Right kidney (tissue), 1 donor: ENCODE results near the gene DYRK3.

ENCODE experiments used
- DNase-seq: peaks from one replicate; pipeline ENCODE4 v3.0.0-alpha.2; 2016

Gene DYRK3

DNA sequence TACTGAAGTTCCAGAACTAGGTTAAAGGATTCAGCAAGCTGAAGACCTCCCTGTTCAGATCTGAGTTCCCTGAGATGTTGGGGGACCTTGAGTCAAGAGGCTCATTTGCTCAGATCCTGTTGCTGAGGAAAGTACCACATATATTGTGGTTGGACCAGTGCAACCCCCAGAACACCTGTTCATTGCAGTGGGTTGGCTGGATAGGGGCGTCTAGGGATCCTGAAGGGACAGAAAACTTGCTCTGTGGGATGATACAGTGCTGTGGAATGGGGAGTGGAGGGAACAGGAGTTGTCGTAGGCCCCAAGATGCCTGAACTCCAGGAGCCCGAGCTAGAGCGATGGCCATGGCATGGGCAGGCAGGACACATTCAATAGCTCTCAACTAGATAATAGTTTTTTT, 24.8 kb downstream of the DYRK3 start:
- no peak for DNase-seq

DNA sequence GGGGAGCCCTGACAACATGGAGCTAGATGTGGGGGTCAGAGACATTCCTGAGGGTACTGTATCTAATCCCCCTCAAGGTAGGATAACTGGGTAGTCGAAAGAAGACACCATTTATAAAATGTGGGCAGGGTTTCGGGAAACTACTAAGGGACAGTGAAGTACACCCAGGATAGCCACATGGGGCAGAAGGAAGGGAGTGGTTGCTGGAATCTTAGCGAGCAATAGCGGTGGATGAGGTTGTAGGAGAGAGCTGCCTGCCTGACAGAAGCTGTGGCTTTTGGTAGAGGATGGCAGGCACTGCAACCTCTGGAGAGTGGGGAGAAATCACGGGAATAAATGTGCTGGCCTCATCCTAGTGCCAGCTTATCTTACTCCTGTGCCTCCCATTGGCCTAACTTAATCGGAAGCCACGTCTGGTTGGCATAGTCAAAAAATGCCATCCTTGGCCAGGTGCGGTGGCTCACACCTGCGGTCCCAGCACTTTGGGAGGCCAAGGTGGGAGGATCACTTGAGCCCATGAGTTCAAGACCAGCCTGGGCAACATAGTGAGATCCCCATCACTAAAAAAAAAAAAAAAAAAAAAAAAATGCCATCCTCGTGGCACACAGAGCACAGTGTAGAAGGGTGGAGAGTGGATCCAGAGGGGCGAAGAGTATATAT, 26.0 kb downstream of the DYRK3 start:
- no peak for DNase-seq

DNA sequence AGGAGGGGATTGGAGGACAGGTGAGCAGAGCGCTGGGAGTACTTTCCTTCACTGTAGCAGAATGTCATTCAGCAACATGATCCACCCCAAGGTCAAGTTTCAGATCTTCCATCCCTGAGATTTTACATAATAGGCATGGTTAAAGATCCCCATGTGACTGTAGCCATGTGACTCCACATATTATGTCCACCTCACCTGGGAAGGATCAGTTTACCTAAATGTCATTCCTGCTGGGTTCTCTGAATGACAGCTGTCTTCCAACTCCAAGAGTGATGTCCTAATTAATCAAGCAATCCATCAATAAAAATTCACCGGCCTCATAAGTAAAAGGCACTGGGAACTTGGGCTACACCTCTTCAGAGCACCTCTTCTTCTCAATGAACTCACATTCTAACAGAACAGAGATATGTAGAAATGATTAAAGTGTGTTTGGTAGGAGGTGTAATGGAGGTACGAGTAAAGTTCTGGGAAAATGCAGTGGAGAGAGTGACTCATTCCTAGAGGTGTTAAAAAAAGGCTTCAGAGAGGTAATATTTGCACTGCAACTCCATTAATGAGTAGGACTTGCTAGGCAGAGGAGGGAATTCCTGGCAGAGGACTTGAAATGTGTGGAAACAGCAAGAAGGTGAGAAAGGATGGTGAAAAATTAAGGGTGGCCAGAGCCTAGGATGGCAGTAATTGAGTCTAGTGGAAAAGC, 27.2 kb downstream of the DYRK3 start:
- no peak for DNase-seq

DNA sequence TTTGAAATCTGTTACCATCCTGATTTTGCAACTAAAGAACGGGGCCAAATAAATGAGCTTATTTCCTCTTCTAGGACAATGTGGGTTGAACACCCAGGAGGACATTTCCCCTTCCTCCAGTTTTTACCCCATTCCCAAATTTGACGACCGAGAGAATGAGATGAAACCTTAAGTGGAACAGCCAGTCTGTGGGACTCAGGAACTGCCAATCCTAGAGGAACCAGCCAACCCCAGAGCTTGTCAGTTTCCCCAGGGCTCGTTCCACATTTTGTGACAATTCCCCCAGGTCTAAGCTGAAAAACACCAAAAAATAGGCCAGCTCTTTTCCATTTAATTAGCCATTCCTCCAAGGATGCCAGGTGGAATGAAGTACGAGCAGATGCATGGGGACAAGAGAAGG, 28.0 kb downstream of the DYRK3 start:
- no peak for DNase-seq

DNA sequence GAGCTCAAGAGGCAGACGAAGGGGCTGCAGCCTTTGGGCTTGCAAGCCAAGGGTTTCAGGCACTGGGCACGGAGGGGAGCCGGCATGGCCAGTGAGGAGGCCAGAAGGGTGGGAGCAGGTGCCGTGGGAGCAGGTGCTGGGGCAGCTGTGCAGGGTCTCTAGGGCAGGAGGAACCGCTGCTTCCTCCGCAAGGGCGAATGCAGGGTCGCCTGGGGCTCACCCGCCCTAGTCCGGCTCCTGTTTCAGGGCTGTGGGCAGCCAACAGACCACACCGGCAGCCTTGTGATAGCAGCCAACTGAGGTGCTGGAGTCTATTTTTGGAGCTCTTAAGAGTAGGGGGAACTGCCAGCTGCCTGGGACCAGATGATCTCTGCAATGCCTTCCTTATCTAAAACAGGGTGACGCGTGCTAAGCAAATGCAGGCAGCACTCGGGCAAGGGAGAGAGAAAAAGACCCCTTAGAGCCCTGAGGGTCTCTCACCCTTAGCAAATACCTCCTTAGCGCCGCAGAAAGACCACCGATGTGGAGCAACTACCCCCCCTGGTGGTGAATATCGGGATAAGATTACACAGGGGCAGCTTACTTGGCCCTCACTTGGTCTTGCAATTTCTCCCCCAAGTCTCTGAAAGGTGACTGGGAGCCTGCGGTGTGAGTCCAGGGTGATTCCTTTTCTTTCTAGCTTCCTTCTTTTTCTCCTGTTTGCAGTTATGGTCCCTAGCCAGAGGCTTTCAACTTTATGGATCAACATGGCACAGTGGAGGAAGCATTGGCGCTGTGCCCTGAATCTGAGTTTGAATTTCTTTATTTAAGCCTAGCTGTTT, 28.7 kb downstream of the DYRK3 start:
- peak; percentile 77 for DNase-seq

DNA sequence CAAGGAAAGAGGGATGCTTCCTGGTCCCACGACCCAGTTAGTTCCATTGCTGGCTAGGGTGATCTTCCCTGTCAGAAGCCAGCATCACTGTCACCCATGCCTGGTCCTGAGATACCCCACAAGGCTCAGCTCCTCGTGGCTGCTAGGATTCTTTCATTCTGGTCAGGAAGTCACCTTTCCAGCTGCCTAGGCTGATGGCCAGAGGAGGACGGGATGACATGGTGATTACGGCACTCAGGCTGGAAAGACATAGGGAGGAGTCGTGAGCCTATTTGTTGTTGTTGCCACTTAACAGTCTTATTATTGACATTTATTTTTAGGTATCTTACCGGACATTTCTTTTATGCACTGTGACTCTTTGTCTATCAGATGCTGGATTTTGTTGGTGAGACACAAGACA, 29.4 kb downstream of the DYRK3 start:
- DNase-seq: no peak

DNA sequence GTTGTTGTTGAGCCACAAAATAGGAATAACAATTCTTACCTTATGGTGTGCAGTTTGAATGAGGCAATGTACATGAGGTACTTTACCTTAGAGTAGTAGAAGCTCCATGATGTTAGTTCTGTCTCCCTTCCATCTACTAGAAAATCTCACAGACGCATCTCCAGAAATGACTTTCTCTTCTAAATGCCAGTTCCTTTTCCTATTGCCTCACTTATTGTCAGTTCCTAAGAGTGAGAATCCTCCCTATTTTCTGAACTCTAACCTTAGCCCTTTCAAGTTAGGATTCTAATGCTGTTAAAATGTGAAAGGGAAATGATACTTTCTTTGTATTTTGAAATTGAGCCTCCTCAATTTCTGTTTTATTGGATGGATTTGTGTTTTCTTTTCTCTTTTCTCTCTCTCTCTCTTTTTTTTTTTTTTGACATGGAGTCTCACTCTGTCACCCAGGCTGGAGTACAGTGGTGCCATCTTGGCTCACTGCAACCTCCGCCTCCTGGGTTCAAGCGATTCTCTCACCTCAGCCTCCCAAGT, 30.8 kb downstream of the DYRK3 start:
- no peak for DNase-seq

DNA sequence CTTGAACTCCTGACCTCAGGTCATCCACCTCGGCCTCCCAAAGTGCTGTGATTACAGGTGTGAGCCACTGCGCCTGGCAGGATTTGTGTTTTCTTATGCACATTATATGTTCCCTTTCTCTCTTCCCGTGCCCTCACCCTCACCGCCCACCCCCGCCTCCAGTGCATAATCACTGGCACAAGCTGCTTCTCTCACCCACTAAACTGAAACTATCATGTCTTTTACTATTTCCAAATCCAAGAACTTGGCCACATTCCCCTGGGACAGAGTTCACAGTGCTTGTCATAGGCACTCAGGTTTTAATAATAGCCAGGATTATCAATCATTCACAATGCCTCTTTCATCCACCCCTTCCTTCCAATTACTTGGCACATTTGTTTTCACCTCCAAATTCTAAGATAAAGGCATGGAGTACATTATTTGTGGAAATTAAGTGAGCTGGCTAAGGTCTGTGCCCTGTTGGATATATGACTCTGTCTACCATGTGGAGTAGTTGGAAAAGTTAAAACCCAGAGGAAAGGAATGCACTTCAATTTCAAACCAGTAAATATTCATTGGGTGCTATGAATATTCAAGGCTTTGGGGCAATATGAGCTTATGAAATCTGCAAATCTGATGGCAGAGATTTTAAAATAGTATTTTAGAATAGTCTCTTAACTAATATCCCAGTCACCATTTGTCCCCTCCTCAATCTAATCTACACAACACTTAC, 31.8 kb downstream of the DYRK3 start:
- DNase-seq: no peak

DNA sequence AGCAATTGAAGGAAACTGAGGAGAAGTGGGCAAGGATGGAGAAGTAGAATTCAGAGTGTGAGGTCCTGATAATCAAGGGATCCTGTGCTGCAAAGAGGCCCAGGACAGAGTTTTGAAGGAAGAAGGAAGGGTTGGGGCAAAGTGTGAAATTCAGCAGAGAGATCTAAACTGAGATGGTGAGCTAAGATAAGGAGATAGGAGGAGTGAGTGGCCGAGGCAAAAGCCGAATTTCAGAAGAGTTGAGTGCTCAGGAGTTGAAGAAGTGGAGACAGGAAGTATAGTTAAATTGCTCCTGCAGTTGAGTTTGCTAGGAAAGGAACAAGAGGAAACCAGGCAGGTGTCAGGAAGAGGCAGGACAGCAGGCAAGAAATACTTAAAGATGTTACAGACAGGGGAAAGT, 33.0 kb downstream of the DYRK3 start:
- no peak for DNase-seq

DNA sequence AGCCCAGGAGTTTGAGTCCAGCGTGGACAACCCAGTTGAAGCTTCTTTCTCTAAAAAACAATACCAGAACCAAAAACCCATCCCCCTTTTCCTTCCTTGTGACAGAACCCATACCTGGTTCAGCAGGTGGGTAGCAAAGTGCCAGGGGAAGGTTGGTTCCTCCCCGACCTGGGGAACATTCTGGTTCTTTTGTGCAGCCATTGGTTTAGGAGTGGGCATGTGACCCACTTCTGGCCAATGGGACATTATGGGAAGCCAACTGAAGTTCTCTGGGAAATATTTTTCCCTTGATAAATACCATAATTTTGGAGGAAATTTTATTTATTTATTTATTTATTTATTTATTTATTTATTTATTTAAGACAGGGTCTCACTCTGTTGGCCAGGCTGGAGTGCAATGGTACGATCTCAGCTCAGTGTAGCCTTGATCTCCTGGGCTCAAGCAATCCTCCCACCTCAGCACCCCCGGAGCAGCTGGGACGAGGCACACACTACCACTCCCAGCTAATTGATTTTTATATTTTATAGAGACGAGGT, 33.6 kb downstream of the DYRK3 start:
- DNase-seq: no peak

DNA sequence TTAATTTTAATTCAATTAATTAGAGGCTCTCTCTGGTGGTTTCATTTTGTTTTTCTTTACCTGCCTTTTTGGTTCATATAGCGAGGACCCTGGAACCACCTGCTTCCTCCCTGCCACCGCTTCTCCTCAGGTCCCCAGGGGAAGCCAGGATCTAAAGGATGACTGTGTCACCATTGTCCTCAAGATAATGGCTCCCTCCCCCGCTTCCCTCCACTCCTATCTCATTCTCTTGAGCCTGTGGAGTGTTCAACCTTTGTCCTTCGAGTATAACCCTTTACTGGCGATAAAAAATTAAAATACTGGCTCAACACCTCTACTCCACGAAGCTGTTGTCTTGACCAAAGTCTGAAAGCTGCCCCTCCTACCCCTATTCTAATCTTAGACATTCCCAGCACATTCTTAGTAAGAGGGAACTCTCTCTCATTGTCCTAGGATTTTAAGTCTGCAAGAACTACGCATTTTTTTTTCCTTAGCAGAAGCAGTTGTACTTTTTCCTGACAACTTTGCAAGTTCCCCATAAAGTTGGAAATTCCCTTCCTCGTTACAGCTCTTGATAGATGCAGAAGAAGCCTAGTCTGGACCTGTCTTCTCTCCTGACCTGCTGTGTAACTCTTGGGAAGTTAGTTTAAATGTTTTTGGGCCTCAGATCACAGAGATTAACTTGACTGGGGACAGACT, 36.8 kb downstream of the DYRK3 start:
- DNase-seq: no peak

DNA sequence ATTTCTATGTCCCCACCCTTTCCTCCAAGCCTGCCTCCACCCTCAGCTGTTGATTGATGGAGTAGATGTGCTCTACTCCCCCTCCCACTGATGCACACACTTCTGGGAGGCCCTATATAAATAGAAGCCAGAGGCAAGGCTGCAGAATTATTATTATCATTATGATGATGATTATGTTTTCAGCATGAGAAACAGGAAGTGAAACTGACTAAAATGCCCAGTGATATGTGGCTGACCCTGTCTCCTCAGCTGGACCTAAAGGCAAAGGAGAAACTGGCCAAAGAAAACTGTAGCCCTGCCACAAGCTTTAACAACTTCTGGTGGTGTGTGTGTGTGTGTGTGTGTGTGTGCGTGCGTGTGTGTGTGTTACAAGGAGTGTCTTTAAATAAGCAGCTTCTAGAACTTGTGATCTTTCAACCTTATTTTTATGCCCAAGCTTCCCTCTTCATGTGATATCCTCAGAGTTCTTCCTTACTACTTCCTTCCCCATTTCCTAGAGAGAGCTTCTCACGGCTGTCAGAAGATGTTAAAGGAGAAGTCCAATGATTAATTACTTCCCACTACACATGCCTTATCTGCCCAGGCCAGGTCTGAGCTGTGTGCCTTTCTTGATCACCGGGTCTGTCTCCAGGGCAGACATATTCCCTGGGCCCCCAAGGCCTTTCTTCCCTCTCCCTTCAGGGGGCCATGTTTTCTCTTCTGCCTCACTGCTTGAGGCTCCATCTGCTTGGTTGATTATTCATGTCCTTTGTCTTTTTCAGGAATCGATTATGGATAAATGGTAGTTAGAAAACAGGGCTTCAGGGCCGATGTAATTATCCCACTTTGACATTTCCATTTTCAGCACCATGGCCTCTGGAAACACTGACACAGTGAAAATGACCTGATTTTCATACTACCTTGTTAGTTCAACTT, 37.8 kb downstream of the DYRK3 start:
- no peak for DNase-seq

DNA sequence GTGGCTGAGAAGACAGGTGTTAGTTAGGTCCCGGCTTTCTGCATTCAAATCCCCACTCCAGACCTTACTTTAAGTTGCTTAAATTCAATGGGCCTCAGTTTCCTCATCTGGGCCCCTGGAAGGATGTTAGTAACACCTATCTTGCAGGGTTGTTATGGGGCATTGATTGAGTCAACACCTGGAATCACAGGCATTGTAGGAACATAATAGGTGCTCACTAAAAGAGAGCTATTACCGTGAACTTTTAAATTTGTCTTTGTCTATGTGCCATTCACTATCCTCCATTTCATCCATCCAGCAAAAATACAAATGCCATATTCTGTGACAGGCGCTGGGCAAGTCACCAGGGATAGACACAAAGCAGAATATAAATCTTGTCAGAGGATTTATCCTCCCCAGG, 38.9 kb downstream of the DYRK3 start:
- DNase-seq: no peak

DNA sequence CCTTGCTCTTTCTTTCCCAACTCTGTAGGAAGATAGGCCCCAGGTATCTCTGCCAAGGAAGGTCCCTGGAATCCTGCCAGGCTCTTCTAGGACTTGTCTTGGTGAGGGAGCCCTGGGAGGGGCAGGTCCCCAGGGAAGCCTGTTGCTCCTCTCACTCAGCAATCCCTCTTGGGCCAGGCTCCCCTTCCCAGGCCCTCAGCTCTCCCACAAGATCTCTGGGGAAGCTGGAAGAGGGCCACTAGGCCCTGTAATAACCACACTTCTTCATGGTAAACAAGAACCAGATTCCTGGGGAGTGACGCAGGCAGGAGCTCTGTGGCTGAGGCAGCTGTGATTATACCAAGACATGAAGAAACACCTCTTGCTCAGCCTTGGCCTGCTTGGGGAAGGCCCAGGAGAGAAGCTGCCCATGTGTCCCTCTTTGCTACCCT, 39.4 kb downstream of the DYRK3 start:
- no peak for DNase-seq

DNA sequence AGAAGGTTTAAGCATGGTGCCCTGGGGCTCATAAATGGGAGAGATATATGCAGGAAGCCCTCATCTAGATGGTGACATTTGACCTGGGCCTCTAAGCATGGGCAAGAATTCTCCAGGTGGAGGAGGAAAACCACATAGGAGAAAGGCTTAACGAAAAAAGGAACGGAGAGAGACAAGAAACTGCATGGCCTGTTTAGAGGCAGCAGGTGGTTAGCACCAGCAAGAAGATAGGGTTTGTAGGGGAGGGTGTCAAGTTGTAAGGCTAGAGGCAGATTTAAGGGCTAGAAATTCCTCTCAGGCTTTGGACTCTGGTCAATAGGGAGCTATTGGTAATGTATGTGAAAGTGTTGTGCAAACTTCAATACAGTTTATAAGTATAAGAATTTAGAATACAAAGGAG, 41.2 kb downstream of the DYRK3 start:
- no peak for DNase-seq

DNA sequence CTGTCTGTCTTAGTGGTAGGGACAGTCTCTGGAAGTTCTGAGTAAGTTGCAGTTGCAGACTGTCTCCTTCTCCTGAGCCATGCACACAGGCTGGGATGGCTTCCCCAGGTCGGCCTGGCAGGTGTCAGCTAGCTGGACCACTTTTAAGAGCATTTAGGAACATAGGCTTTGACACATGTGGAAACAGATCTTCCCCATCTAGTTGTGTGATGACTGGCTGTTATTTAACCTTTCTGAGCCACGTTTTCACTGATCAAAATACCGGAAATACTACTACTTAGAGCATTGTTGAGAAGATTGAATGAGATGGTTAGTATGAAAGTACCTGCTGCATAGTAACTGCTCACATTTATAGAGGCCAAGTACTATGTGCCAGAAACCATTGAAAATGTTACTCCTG, 43.2 kb downstream of the DYRK3 start:
- DNase-seq: no peak

DNA sequence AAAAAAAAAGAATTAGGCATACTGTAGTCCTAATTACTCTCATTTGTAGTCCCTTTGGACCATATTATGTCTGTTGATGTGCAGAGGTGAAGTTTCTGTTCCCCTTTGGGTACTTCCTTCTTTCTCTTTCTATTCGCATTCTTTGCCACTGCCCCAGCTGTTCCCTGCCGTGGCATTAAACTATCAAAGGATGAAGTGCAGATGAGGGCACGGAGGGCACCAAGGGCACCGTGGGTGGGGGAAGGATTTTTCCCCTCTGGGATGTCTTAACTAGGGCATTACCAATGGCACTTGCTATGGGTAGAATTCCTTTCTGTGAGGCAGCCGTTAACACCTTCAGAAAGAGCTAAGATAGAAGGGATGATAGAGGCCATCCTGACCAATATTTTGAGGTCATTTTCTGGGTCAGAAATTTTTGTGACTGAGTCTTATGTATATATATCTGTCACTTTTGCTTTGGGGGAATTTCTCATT, 44.4 kb downstream of the DYRK3 start:
- no peak for DNase-seq

DNA sequence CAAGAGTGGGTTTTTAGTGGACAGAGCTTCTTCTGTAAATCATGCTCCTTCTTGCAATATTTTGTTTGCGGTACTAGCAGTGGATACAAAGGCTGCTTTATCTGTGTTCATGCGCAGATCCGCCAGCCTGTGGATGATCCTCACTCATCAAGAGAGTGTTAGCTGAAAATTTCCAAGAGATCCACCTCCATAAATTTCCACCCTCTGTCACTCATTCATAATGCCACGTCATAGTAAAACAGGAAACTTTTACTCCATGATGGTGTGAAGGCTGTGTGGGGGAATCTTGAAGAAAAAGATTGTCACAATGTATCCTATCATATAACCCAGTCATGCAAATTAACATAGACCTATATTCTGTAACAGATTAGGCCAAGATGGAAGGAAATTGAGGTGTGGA, 44.9 kb downstream of the DYRK3 start:
- no peak for DNase-seq

DNA sequence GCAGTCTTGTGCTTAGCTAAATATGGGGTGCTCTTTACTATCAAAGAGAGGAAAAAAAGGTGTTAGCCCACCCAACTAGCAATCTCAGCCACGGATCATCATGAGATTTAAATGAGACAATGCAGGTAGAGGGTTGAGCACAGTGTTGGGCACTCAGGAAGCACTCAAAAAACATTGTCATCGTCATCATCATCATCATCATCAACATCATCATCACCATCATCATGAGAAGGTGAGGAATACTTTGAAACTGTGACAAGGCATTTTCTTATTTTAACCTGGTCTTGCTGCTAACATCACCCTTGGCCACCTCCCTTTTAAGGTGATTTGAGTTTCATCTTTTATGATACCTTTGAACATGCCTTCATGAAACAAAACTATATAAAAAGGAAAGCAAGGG, 46.0 kb downstream of the DYRK3 start:
- DNase-seq: no peak

DNA sequence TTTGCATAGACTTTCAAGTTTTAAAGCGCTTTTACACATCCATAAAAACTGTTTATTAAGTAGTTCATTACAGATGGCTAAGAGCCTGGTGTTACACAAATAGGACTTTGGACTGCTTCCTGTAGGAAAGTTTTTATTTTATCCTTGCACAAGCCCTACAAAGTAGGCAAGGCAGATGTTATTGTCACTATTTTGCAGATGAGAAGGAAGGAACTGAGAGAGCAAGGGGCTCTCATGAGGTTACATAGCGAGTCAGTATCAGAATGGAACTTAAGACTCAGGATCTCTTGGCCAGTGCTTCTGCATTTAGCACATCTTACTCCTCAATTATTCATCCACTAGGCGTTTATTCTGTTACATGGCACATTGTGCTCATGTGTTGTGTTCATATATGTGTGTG, 46.8 kb downstream of the DYRK3 start:
- no peak for DNase-seq
